T-cell (primary cell): ENCODE data around the gene STRADA. TPM values are rescaled to one million over a fixed set of nuclear protein-coding genes. Genes with fewer than 3 reads are reported as not detected.
A peak's percentile ranks its signal among the peaks of the same experiment; 100 is the strongest.

Source experiments
- ATAC-seq, 4 experiments: fragments of 200-7000 bp in 3 of 4; fragments of 150-1000 bp in 1 of 4; cut with Tn5 transposase; replicated peaks in 1 of 4; 1 replicate in 3 of 4; 2 replicates in 1 of 4; pipeline ENCODE4 v1.10.0; 2021; ENCODE audit warnings: moderate library complexity in 3 of 4, mild to moderate bottlenecking in 2 of 4, moderate number of reproducible peaks in 1 of 4
- CTCF ChIA-PET, 2 donors: fragments of 300-600 bp; sonication (Branson Sonifier 250); formaldehyde crosslinking; loops; one replicate each; lab custom pipeline; 2022; ENCODE audit warnings: antibody characterized with exemption in 2 of 2; lab: Charles Lee
- POLR2A ChIA-PET, 2 donors: fragments of 300-600 bp; sonication (Branson Sonifier 250); formaldehyde crosslinking; loops; one replicate each; lab custom pipeline; 2022; ENCODE audit warnings: antibody characterized with exemption in 2 of 2; lab: Charles Lee
- DNase-seq, 35 experiments: peaks; one replicate each; pipeline versions ENCODE4 v3.0.0 to v3.0.0-alpha.2; 2013 to 2023
- H3K27ac ChIP-seq: one replicate; pipeline ENCODE4 v1.5.1; 2013; ENCODE audit warnings: low read length
- H3K27me3 ChIP-seq, 2 experiments: replicated peaks in 1 of 2; 1 replicate in 1 of 2; 2 replicates in 1 of 2; pipeline versions ENCODE4 v1.6.1 to v1.7.0; 2013; ENCODE audit warnings: low read length in 1 of 2, mixed read lengths in 1 of 2; ENCODE audit not compliant: control insufficient read depth in 2 of 2, insufficient read depth in 2 of 2; ENCODE audit errors: extremely low read depth in 1 of 2
- H3K36me3 ChIP-seq, 2 donors: 1 replicate in 1 of 2; 2 replicates in 1 of 2; pipeline versions ENCODE4 v1.6.1 to v1.7.0; 2013; ENCODE audit warnings: low read length in 1 of 2; ENCODE audit not compliant: control insufficient read depth in 2 of 2, insufficient read depth in 1 of 2; ENCODE audit errors: extremely low read depth in 1 of 2
- H3K4me1 ChIP-seq, 2 experiments: 1 replicate in 1 of 2; 2 replicates in 1 of 2; pipeline versions ENCODE4 v1.6.1 to v1.7.0; 2013; ENCODE audit warnings: low read length in 2 of 2, mixed read lengths in 1 of 2; ENCODE audit not compliant: insufficient read depth in 2 of 2, control insufficient read depth in 1 of 2; ENCODE audit errors: extremely low read depth in 1 of 2
- H3K4me3 ChIP-seq, 2 donors: 1 replicate in 1 of 2; 2 replicates in 1 of 2; pipeline versions ENCODE4 v1.5.1 to v1.7.0; 2013; ENCODE audit warnings: mild to moderate bottlenecking in 2 of 2, low read length in 1 of 2, moderate library complexity in 1 of 2; ENCODE audit not compliant: control insufficient read depth in 1 of 2; ENCODE audit errors: extremely low read depth in 1 of 2
- H3K9me3 ChIP-seq: 2 replicates; pipeline ENCODE4 v1.7.0; 2013
- H3K27ac Mint-ChIP-seq, 2 donors: one replicate each; pipeline ENCODE4 v1.8.0; 2020 to 2021; ENCODE audit warnings: mild to moderate bottlenecking in 2 of 2, mixed read lengths in 2 of 2
- H3K27me3 Mint-ChIP-seq, 2 donors: one replicate each; pipeline ENCODE4 v1.8.0; 2021 to 2022; ENCODE audit warnings: mixed read lengths in 2 of 2
- H3K36me3 Mint-ChIP-seq: one replicate; pipeline ENCODE4 v1.8.0; 2021; ENCODE audit warnings: mixed read lengths
- H3K4me1 Mint-ChIP-seq, 3 donors: one replicate each; pipeline ENCODE4 v1.8.0; 2020 to 2022; ENCODE audit warnings: mixed read lengths in 3 of 3, mild to moderate bottlenecking in 1 of 3
- H3K4me3 Mint-ChIP-seq, 3 donors: one replicate each; pipeline ENCODE4 v1.8.0; 2020 to 2022; ENCODE audit warnings: mild to moderate bottlenecking in 3 of 3, mixed read lengths in 3 of 3, moderate library complexity in 3 of 3
- H3K9me3 Mint-ChIP-seq, 3 donors: one replicate each; pipeline ENCODE4 v1.8.0; 2020 to 2022; ENCODE audit warnings: mixed read lengths in 3 of 3
- WGBS: methylation state at CpG from one replicate; pipeline ENCODE4 v1.1.5; 2013; ENCODE audit warnings: missing lambda C conversion rate; ENCODE audit not compliant: insufficient coverage; 5-methylcytosine and 5-hydroxymethylcytosine counted together
- total RNA-seq, 35 experiments: library from RNA in 6 of 35; stranded (reverse) in 6 of 35; fragments of 120-200 nt in 1 of 35; gene quantifications; one replicate each; pipeline versions ENCODE4 v1.2.1 to v1.2.4 and lab custom pipeline; 2013 to 2026

The STRADA gene
- total RNA-seq, 5 donors from 2014 or later (not counting 1 experiment from before 2014, with no cell fraction given): 46.9 to 58.8 (median 48.6) TPM

DNA sequence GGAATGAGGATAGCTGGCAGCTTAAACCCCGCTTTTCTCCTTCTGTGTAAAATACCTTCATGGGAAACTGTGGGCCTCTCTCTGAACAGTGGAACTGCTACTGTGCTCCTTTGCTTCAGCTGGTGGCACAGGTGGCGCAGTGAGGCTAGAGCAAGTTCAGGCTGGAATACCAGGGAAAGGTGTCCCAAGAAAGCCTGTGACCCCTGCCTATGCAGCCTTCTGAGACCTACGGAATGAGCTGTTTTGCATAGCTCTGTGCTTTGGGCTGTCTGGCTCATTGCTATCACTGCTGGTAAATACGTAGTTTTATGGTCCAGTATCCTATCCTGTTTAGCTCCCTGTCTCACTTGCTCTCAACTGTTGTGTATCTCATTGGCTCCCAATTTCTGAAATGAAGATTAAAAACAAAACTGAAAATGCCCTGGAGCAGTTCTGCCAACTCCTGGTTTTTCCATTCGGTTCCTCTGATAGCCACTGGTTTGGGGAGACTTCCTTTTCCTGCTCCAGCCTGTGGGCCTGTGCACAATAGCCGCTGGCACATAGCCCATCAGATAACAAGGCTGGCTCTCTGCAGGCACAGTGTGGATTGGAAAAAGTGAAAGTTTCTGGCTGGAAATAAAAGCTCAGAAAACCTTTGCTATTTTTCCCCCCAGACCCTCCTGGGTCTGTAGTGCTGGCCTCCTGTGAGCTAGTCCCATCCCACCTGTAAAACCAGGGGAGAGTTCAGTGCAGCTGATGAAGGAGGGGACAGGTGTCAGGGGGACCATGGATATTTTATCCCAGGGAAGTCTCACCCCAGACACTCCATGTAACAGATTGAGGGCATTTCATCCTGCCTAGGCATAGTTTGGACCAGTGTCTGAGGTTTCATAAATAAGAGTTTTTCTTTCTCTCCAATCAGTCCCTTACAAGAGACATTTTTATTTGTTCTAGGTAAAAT, 65.7 kb downstream of the STRADA start:
- peak overlapping the region in 1 of 2 donors; percentile 73 for H3K27ac Mint-ChIP-seq
- Histone ChIP-seq H3K4me3 (no peak overlapping the region), H3K4me1 (no peaks in the 10 kb centered on the region), H3K27me3 (no peaks in the 10 kb centered on the region), H3K9me3 (no peaks in the 10 kb centered on the region), H3K36me3 (peaks cover 3 to 73% of the 10 kb centered on the region in 2 donors), H3K27ac (no peak overlapping the region)
- H3K4me3 Mint-ChIP-seq: no peak overlapping the region
- H3K9me3 Mint-ChIP-seq: no peaks in the 10 kb centered on the region
- peaks cover 24 to 33% (median 28%) of the 10 kb centered on the region in 3 donors for H3K4me1 Mint-ChIP-seq
- CTCF ChIA-PET: interaction anchor here in 1 of 2 donors (0.6 kb wide), 1 partner anchor 21 kb away, joined by 3 read pairs; no protein-coding TSS in a partner anchor
- POLR2A ChIA-PET: no interaction called here
- DNase-seq: no peak
- 84% methylated on average over 5 of the region's 6 CpGs for WGBS
- peaks cover 29% of the 10 kb centered on the region for H3K36me3 Mint-ChIP-seq
- no peaks in the 10 kb centered on the region for H3K27me3 Mint-ChIP-seq
- no peak for ATAC-seq

DNA sequence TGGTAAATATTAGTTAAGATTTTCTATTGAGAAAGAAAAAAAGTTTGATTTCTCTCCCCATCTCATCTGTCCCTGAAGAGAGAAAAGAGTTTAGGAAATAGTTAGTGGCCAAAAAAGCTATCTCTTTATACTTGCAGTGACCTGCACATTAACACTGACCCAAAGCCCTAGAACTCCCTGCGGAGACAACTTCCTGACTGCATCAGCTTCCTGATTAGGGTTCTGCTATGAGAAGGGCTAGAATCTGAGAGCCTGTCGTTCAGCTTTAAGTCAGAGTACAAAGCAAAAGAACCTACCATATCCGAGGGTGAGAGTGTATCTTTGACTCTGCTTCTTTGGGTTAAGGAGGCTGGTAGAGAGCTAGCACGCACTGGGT, 66.4 kb downstream of the STRADA start:
- Histone ChIP-seq H3K9me3 (no peaks in the 10 kb centered on the region), H3K27me3 (no peaks in the 10 kb centered on the region), H3K27ac (no peak overlapping the region), H3K4me1 (no peaks in the 10 kb centered on the region), H3K36me3 (peaks cover 3 to 72% of the 10 kb centered on the region in 2 donors), H3K4me3 (no peak overlapping the region)
- DNase-seq (no peak), ATAC-seq (no peak)
- POLR2A ChIA-PET: interaction anchor here in 1 of 2 donors (0.5 kb wide), 1 partner anchor 19 kb away, joined by 8 read pairs; no protein-coding TSS in a partner anchor
- WGBS: 100% methylated on average over 1 of the region's 4 CpGs
- Mint-ChIP-seq H3K27ac (peak overlapping the region in 1 of 2 donors; percentile 8), H3K9me3 (no peaks in the 10 kb centered on the region), H3K4me1 (peaks cover 24 to 39% (median 29%) of the 10 kb centered on the region in 3 donors), H3K36me3 (peaks cover 29% of the 10 kb centered on the region), H3K4me3 (no peak overlapping the region), H3K27me3 (no peaks in the 10 kb centered on the region)
- CTCF ChIA-PET: no interaction called here

GRCh38 chr17:63672856-63673255, 68.7 kb downstream of the STRADA start:
- Mint-ChIP-seq H3K9me3 (no peaks in the 10 kb centered on the region), H3K27me3 (no peaks in the 10 kb centered on the region), H3K4me3 (no peak overlapping the region), H3K36me3 (peaks cover 40% of the 10 kb centered on the region), H3K4me1 (peaks cover 24 to 41% (median 24%) of the 10 kb centered on the region in 3 donors), H3K27ac (no peak overlapping the region)
- H3K36me3 ChIP-seq: peaks cover 3 to 79% of the 10 kb centered on the region in 2 donors
- ATAC-seq (no peak), DNase-seq (no peak)
- H3K4me3 ChIP-seq: no peak overlapping the region
- no peak overlapping the region for H3K27ac ChIP-seq
- H3K27me3 ChIP-seq: no peaks in the 10 kb centered on the region
- no peaks in the 10 kb centered on the region for H3K4me1 ChIP-seq
- CTCF ChIA-PET: no interaction called here
- POLR2A ChIA-PET: no interaction called here
- H3K9me3 ChIP-seq: no peaks in the 10 kb centered on the region
- WGBS: no CpG with 5 or more reads among the region's 2 CpGs

- peaks cover 14 to 29% (median 18%) of the 10 kb centered on the region in 3 donors for H3K4me1 Mint-ChIP-seq
- no peaks in the 10 kb centered on the region for H3K4me1 ChIP-seq
- 83% methylated on average over 1 of the region's 5 CpGs for WGBS
- no peaks in the 10 kb centered on the region for H3K9me3 Mint-ChIP-seq
- ATAC-seq (no peak), DNase-seq (peak in 1 of 35 experiments; percentile 14)
- H3K27ac ChIP-seq: no peak overlapping the region
- ChIA-PET CTCF (interaction anchor here (0.6 kb wide), 2 partner anchors 46 to 237 kb away, joined by 4 to 5 read pairs; no protein-coding TSS in a partner anchor), POLR2A (interaction anchor here in 1 of 2 donors (0.6 kb wide), 1 partner anchor 30 kb away, joined by 3 read pairs; no protein-coding TSS in a partner anchor)
- H3K27me3 ChIP-seq: no peaks in the 10 kb centered on the region
- peak overlapping the region in 1 of 2 donors; percentile 72 for H3K27ac Mint-ChIP-seq
- no peak overlapping the region for H3K4me3 Mint-ChIP-seq
- no peak overlapping the region for H3K4me3 ChIP-seq
- peaks cover 42% of the 10 kb centered on the region for H3K36me3 Mint-ChIP-seq
- H3K27me3 Mint-ChIP-seq: no peaks in the 10 kb centered on the region
- H3K36me3 ChIP-seq: peaks cover 0 to 79% of the 10 kb centered on the region in 2 donors
- no peaks in the 10 kb centered on the region for H3K9me3 ChIP-seq
These were observed 75.9 kb downstream of the STRADA start for GRCh38 chr17:63665527-63666214.

GRCh38 chr17:63659850-63660249, 81.7 kb downstream of the STRADA start:
- no peak overlapping the region for H3K4me3 ChIP-seq
- H3K27me3 Mint-ChIP-seq: no peaks in the 10 kb centered on the region
- DNase-seq (no peak), ATAC-seq (no peak)
- no peak overlapping the region for H3K27ac Mint-ChIP-seq
- WGBS: 100% methylated on average over 3 of the region's 3 CpGs
- no peak overlapping the region for H3K27ac ChIP-seq
- H3K4me1 ChIP-seq: no peaks in the 10 kb centered on the region
- H3K9me3 Mint-ChIP-seq: no peaks in the 10 kb centered on the region
- no peak overlapping the region for H3K4me3 Mint-ChIP-seq
- POLR2A ChIA-PET: no interaction called here
- H3K36me3 ChIP-seq: peaks cover 2 to 55% of the 10 kb centered on the region in 2 donors
- H3K27me3 ChIP-seq: no peaks in the 10 kb centered on the region
- peaks cover 6 to 7% (median 6%) of the 10 kb centered on the region in 3 donors for H3K4me1 Mint-ChIP-seq
- H3K36me3 Mint-ChIP-seq: peaks cover 37% of the 10 kb centered on the region
- CTCF ChIA-PET: no interaction called here
- H3K9me3 ChIP-seq: no peaks in the 10 kb centered on the region

DNA sequence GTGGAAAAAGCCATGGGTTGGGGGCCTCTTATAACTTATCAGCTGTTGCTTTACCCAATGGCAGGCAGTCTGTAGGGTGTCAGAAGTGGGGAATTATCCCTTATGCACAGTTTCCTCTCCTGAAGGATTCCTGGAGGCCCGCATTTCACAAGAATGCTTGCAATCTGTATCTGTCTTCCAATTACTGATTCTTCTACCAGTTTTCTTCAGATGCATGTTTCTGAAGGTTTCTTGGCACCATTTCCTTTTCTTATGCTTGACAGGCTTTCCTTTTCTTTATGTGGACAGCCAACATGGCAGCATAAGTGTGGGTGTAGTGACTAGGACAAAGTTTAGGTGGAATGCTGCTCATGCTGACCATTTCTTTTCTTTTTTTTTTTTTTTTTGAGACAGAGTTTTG, 83.2 kb downstream of the STRADA start:
- peaks cover 40% of the 10 kb centered on the region for H3K36me3 Mint-ChIP-seq
- H3K27me3 Mint-ChIP-seq: no peaks in the 10 kb centered on the region
- no peak overlapping the region for H3K4me3 Mint-ChIP-seq
- WGBS: no CpG with 5 or more reads among the region's 1 CpG
- Histone ChIP-seq H3K4me1 (no peaks in the 10 kb centered on the region), H3K27me3 (no peaks in the 10 kb centered on the region), H3K27ac (no peak overlapping the region), H3K4me3 (no peak overlapping the region), H3K9me3 (no peaks in the 10 kb centered on the region), H3K36me3 (peaks cover 2 to 55% of the 10 kb centered on the region in 2 donors)
- no peak overlapping the region for H3K27ac Mint-ChIP-seq
- DNase-seq: no peak
- H3K9me3 Mint-ChIP-seq: no peaks in the 10 kb centered on the region
- peaks cover 0 to 3% (median 0%) of the 10 kb centered on the region in 3 donors for H3K4me1 Mint-ChIP-seq
- ChIA-PET CTCF (no interaction called here), POLR2A (no interaction called here)
- no peak for ATAC-seq
